ENCODE measurements around the gene AGAP2.
"Not testable (repeated sequence)": the region's sequence is repeated elsewhere in the genome, so short reads cannot be mapped to it uniquely, and the experiment has no call there.

- TF ChIP-seq TAF1 (IDR thresholded peaks at IDR 0.05; ENCODE audit: borderline replicate concordance, low read depth, low read length); POLR2AphosphoS5 (IDR thresholded peaks at IDR 0.05; ENCODE audit: low read depth, low read length); POLR2A (IDR thresholded peaks at IDR 0.05; ENCODE audit: low read depth, low read length): not testable (repeated sequence)
These were observed 60.6 kb downstream of the AGAP2 start for GRCh38 chr12:57677947-57678346.

Measured in GM12892 (cell line).